NCI-H2227 treated with DMSO at 0.1 percent for 48 hours (cell line): ENCODE results near the gene ELANE.
A peak's percentile ranks its signal among the peaks of the same experiment; 100 is the strongest.
"Not testable (repeated sequence)": the region's sequence is repeated elsewhere in the genome, so short reads cannot be mapped to it uniquely, and the experiment has no call there.

Experiments
- DNase-seq: peaks from one replicate; lab custom pipeline; 2025; lab: John Stamatoyannopoulos, UW

ELANE gene

DNA sequence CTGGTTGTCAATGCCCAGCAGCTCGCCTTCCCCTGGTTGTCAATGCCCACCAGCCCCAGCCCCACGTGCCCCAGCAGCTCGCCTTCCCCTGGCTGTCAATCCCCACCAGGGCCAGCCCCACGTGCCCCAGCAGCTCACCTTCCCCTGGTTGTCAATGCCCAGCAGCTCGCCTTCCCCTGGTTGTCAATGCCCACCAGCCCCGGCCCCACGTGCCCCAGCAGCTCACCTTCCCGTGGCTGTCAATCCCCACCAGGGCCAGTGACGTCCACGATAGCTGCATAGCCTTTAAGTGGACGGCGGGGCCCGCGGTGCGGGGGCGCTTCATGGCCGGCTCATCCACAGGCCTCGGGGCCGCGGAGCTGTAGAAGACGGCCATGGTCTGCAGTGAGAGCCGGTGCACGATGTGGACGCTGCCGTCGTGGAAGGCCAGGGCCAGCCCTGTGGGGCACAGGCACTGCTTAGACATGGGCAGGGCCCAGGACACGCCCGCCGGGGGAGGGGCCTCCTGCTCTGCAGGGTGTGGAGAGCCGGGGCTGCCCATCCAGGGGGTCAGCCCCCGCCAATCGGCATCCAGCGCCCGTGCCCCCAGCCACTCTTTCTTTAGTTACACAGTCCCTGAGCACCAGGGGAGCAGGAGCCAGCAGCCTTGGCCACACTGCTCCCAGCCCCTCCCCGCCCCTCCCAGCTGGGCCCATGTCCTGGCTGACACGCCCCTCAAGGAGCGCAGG, 27.8 kb downstream of the ELANE start:
- no peak for DNase-seq

DNA sequence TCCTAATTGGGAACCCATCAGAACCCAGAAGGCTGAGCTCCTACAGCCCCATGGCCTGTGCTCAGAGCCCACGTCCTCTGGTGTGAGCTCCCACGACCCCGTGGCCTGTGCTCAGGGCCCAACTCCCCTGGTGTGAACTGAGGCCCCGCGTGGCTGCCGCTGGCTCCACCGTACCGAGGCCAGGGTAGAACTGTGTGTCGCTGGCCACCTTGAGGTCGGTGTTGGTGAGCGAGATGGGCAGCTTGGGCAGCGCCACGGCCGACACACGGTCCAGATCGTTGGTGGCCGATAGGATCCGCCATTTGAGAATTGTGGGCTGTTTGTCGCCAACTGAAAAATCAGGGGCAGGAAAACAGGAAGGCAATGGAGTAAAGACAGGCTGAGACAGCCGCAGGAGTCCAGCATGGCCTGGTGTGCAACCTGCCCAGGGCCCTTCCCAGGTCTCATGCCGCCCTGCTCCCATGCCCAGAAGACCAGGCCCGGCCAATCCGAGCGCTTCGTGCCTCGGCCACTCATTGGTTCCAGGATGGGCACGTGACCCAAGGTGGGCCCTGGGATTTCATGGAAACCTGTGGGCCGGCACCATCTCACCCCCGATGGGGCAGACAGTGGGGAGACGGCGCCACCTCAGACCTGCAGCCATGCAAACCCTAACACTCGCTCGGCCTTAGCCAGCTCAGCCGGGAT, 29.4 kb downstream of the ELANE start:
- no peak for DNase-seq

DNA sequence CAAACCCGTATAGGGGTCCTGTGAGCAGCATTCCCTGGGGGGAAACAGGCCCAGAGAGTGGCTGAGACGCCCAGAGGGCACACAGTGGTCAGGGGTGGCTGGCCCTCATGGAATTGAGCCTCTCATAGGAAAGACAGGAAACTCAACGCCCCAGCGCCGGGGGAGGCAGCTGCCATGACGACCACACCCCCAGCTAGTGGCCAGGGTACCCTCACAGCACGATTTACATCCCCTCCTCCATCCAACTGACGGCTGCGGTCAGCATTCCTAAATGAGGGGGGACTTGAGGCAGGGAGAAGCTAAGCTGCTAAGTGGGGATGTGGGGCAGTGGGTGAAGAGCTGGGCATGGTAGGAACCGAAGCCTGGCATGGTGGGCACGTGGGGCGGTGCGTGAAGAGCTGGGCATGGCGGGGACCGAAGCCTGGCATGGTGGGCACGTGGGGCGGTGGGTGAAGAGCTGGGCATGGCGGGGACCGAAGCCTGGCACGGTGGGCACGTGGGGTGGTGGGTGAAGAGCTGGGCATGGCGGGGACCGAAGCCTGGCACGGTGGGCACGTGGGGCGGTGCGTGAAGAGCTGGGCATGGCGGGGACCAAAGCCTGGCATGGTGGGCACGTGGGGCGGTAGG, 30.9 kb downstream of the ELANE start:
- no peak for DNase-seq

DNA sequence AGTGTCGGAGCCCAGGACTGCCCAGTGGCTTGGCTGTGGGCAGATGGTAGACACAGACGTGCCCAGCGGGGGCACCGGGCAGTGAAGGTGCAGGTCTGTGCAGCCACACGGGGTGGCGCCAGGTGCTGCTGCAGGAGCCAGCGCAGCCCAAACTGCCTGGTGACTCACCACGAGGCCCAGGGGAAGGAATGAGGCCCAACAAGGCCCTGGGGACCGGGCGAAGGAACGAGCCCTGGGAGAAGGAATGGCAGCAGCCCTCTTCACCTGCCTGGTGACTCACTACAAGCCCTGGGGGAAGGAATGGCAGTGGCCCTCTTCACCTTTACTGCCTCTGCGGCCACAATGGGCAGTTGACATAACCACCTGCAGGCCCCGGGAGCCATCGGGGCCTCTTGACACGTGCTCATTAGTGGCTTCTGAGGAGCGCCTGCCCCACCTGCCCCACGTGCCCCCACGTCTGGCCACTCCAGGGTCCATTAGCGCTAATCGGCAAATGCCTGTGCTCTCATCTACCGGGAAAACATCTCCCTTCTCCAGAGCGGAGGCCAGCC, 31.6 kb downstream of the ELANE start:
- no peak for DNase-seq

DNA sequence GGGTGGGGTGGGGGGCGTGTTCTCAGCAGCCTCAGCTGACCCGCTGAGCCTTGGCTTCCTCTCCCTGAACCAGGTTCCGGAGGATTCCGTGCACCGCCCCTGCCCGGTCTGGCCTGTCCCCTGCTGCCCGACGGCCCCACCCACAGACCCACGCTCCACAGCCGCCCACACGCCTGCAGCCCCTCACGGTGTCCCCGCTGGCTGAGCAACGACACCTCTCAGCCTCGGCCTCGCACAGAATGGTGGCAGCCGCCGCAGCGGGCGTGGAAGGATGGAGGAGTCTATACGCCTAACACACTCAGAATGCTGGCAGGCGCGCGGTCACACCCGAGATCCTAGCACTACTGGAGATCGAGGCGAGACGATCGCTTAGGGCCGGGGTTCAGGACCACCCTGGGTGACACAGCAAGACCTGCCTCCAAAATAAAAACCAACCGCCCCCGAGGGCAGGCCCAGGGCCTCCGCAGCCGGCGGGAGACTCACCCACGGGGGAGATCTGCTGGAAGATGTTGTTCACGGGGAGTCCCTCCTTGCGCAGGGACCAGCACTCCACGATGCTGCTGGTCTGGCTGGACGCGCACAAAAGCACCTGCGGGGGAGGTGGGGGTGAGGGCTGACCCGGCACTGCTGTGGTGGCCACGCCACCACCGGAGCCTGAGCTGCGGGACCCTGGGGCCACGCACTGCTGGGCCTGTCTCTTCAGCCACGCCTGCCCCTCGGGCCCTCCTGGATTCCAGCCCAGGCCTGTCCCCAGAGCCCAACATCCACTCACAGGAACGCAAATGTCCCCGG, 32.5 kb downstream of the ELANE start:
- no peak for DNase-seq

DNA sequence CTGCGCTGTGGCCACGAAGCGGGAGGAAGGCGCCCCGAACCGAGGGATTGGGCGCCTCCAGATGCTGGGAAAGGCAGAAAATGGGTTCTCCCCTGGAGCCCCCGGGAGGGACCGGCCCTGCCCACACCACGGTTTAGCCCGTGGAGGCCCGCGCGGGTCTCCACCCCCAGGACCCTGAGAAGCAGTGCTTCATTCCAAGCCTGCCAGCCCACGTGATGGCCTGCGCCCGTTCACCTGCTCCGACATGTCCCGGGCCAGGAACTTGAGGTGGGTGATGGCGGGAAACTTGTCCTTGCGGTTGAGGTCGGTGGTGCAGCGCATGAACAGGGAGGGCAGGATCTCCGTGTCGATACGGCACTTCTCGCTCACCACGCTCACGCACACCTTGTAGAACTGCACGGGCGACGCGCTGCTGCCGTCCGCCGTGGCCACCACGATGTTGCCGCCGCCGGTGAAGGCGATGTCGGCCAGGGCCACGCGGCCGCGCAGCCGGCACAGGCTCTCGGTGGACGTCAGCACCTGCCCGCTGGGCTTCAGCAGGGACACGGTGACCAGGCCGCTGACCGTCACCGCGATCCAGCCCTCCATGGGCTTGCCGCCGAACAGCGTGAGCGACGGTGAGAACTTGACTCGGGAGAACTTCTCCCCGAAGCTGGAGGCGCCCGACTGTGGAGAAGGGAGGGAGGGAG, 33.6 kb downstream of the ELANE start:
- DNase-seq = no peak

DNA sequence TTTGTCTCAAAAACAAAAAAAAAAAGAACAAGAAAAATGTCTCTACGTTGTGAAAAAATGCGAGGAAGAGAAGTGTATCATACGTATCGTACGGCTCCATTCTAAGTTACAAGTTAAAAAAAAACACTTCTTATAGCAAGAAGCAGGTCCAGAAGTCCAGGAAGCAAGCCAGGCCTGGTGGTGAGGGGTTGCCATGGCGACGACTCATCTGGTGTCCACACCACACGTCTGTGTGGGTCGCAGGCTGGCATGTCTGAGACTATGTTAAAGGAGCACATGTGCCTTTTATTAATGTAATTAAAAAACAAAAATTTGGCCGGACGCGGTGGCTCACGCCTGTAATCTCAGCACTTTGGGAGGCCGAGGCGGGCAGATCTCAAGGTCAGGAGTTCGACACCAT, 35.0 kb downstream of the ELANE start:
- no peak for DNase-seq

DNA sequence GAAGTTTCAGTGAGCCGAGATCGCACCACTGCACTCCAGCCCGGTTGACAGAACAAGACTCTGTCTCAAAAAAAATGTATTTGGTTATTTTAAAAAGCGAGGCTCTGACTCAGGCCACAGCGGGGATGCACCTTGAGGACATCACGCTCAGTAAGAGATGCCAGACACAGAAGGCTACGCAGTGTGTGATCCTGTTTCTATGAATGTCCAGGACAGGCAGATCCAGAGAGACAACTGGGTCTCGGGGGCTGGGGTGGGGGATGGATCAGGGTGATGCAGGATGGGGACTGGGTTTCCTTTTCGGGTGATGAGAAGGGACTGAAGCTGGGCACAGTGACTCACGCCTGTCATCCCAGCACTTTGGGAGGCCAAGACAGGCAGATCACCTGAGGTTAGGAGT, 35.5 kb downstream of the ELANE start:
- DNase-seq = no peak

DNA sequence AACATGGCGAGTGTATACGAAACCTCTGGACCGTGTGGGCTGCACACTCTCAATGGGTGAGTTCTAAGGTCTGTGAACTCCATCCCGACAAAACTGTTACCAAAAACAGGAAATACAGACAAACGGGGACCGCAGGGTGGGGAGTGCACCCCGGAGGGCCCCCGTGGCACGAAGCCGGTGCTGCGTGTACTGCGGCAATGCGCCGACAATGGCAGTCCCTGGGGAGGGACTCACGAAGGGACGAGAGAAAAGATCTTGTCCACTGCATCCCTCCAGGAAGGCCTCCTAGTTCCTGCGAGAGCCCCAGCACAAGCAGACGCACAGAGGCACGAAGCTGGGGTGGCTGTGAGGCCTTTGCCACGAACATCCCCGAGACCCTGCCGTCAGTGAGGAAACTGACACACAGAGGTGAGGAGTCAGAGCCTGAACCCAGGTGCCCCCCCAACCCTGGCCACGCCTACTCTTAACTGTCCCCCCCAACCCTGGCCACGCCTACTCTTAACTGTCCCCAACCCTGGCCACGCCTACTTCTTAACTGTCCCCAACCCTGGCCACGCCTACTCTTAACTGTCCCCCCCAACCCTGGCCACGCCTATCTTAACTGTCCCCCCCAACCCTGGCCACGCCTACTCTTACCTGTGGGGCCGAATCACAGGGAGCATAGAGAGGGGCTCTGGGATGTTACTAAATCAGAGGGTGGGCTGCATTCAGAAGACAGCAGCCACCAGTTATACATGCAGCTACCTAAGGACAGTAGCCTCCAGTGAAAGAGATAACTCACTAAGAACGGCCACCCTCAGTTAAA, 36.7 kb downstream of the ELANE start:
- DNase-seq = no peak

DNA sequence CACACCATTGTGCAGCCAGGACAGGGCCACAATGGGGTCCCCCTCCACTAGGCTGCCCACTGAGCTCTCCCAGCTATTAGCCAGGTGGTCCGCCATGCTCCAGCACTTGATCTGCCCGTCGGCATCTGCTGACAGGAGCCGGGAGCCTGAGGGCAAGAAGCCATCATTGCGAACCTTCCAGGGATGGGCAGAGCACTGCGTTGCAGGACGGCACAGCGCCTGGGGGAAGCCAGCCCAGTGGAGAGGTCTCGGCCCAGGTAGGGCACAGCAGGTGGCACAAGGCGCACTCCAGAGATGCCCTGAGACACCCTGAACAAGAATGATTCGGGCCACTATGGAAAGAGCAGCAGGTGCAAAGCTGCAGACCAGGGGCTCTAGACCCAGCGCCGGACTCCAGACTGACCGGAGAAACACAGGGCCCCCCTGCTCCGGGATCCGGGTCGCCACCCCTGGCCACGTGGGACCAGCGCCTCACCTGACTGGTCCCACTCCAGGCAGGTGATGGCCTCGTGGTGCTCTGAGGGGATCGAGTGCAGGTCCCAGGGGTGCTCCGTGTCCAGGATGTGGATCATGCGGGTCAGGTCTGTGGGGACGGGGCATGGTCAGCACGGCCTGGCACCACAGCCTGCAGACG, 37.7 kb downstream of the ELANE start:
- DNase-seq = no peak

DNA sequence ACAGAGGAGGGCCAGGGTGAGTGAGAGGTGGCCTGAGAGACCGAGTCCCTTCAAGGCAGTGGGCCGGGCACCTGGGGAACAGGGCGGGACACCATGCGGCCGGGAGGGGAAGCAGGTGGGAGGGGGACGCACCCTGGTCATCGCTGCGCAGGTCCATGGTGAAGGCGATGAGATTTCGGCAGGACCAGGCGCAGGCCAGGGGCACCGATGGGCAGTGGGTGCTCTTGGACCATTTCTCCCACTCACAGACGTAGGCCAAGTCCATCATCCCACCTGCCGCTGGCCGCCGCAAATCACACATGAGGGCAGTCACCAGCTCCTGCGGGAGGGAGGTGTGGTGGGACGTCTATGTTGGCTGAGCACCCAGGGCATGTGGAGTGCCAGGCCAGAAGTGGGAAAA, 38.7 kb downstream of the ELANE start:
- no peak for DNase-seq

DNA sequence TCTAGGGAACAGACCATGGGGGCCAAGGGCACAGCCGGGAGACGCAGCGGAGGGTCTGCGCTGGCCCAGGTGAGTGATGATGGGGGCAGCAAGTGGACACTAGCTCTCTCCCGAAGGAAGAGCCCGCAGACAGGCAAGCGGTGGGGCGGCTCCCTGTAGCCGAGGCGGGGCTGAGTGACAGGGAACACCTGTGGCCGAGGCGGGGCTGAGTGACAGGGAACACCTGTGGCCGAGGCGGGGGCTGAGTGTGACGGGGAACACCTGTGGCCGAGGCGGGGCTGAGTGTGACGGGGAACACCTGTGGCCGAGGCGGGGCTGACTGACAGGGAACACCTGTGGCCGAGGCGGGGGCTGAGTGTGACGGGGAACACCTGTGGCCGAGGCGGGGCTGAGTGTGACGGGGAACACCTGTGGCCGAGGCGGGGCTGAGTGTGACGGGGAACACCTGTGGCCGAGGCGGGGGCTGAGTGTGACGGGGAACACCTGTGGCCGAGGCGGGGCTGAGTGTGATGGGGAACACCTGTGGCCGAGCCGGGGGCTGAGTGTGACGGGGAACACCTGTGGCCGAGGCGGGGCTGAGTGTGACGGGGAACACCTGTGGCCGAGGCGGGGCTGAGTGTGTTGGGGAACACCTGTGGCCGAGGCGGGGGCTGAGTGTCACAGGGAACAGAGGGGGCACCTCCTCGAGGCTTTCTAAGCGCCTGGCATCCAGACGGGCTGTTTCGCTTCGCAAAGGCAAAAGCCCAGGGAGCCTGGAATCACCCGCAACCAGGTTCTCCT, 39.5 kb downstream of the ELANE start:
- DNase-seq = not testable (repeated sequence)

DNA sequence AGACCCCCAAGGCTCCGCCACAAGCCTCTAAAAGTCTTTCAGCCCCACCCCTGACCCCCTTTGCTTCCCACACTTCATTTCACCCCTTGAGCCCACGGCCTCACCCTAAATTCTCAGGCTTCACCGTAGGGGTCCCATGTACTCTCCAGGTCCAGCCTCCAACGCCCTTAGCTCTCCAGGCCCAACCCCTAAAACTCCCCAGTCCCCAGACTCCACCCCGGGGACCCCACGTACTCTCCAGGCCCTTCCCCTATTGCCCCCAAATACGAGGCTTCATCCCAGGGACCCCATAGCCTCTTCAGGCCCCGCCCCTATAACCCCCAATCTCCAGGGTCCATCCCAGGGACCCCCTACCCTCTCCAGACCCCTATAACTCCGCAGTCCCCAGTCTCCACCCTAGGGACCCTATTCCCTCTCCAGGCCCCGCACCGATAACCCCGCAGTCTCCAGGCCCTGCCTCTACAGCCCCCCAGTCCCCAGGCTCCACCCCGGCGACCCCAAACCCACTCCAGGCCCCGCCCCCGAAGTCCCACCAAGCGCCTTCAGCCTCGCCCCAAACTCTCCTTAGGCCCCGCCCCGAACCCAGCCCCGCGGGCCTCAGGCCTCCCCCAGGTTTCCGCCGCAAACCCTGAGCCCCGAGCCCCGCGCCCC, 40.3 kb downstream of the ELANE start:
- DNase-seq = no peak

DNA sequence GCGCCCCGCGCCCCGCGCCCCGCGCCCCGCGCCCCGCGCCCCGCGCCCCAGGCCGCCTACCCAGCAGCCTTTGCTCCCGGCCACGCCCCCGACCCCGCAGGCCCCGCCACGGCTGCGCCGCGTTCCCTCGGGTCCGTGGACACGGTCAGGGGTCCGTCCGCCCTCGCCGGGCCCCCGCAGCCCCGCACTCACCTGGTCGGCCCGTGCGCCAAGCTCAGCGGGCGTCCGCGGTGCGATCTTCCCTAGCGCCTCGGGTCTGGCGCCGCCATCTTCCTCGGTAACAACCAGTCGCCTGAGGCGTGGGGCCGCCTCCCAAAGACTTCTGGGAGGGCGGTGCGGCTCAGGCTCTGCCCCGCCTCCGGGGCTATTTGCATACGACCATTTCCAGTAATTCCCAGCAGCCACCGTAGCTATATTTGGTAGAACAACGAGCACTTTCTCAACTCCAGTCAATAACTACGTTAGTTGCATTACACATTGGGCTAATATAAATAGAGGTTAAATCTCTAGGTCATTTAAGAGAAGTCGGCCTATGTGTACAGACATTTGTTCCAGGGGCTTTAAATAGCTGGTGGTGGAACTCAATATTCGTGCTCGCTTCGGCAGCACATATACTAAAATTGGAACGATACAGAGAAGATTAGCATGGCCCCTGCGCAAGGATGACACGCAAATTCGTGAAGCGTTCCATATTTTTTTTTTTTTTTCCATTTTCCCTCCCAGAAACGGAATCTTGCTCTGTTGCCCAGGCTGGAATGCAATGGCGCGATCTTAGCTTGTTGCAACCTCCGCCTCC, 41.0 kb downstream of the ELANE start, which contains the start of the genes MED16 and RNU6-9:
MED16 (minus strand) TSS at position 294 of the 796 bp plus-strand sequence. CDS start 2,056 bp downstream, outside the sequence.
RNU6-9 (plus strand) TSS at position 591 of the 796 bp plus-strand sequence.
- peak; percentile 89 for DNase-seq

DNA sequence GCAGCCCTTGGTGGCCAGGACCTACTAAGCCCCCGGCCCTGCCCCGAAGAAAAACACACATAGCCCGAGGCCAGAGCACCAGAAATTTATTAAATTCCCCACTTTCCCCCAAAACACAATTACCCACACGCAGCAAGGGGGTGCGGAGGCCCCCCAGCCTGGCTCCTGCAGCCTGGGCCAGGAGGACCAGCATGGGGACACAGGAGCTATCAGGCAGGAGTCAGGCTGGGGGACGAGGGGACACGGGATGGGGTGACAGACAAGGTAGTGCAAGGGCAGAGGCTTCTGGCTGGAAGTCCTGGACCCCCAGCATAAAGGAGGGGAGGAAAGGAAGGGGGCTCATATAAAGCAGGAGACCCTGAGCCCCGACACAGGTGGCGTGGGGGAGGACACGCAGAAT, 44.3 kb downstream of the ELANE start:
- DNase-seq = no peak

DNA sequence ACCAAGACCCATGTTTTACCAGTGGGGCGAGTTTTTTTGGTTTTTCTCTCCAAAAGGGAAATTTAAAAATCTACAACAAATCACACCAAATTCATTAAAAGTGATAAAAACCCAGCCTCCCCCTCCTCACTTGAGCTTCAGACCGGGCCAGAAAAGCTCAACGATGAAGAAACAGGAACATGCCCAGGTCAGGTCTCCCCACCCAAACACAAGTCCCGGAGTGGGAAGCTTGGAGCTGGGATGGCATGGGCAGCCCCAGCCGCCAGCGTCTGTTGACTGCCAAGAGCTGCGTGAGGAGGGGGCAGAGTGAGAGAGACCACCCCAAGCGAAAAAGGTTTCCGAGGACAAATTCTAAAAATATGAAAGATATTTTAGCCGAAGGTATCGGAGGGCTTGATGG, 44.9 kb downstream of the ELANE start:
- DNase-seq = no peak

DNA sequence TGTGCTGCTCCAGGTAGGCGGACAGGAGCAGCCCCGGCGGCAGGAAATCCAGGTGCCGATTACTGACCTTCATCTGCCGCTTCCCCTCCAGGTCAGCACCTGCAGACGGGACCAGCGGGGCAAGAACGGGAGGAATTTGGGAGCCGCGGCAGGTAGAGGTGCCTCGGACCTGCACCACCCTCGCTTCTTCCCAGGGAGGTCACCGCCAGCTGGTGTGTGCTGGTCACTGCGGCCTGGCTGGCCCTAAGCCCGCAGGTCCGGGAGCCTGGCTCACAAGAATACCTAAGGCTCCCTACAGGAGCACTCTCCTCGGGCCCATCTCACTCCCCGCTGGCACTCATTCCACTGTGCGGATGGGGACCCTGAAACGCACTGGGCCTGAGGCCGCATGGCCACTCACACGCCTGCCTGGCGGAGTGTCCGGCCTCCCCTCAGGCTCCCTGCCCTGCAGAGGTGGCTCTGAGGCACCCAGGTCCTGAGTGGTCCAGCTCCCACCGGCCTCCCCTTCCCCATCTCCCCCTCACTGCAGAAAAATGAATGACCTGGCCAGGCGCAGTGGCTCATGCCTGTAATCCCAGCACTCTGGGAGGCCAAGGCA, 45.4 kb downstream of the ELANE start:
- DNase-seq = no peak
